SH-SY5Y (cell line): Measurements from ENCODE around the gene PARD6G.

Experiments used
- GATA2 ChIP-seq: IDR thresholded peaks from 2 replicates; pipeline ENCODE4 v1.6.1; 2011; ENCODE audit warnings: mild to moderate bottlenecking, low read depth, low read length
- GATA3 ChIP-seq: IDR thresholded peaks from 2 replicates; pipeline ENCODE4 v1.6.1; 2011; ENCODE audit warnings: low read depth, mild to moderate bottlenecking, low read length, moderate library complexity

GRCh38 chr18:80253236-80253635 is 5.9 kb upstream of the PARD6G start:
- no peak for TF ChIP-seq GATA2
- no peak for TF ChIP-seq GATA3
